ENCODE measurements around the gene PPP2R2B. TPM values are rescaled to one million over a fixed set of nuclear protein-coding genes. Genes with fewer than 3 reads are reported as not detected.

The PPP2R2B gene
- total RNA-seq, 1 donor from 2014 or later: 0.95 TPM

DNA sequence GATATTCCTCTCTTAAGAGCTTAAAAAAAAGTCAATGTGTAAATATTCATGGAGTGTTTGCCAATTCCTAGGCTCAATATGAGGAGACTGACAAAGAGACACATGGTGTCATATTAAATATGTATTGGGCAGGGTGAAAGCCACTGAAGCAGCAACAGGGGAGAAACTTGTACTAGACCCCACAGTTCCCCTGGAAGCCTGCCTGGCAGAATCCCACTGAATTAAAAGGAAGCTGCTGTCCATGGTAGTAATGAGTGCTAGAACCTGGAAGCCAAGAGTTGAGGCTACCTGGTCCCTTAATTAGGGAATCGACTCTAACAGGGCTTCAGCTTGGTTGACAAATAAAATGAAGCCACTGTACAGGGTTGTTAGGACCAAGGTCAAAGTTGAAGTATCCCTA, 233.2 kb downstream of the PPP2R2B start:
- Histone ChIP-seq H3K27me3 (ENCODE audit: low read depth) (no peaks in the 10 kb centered on the region), H3K9me3 (no peaks in the 10 kb centered on the region), H3K4me3 (no peak overlapping the region), H3K27ac (no peak overlapping the region), H3K36me3 (no peaks in the 10 kb centered on the region), H3K4me1 (no peaks in the 10 kb centered on the region)
- ATAC-seq (no peak), DNase-seq (no peak)
- TF ChIP-seq CTCF (IDR thresholded peaks at IDR 0.05): no peak
- intact Hi-C loops (cut with DNase I): no loop called here

DNA sequence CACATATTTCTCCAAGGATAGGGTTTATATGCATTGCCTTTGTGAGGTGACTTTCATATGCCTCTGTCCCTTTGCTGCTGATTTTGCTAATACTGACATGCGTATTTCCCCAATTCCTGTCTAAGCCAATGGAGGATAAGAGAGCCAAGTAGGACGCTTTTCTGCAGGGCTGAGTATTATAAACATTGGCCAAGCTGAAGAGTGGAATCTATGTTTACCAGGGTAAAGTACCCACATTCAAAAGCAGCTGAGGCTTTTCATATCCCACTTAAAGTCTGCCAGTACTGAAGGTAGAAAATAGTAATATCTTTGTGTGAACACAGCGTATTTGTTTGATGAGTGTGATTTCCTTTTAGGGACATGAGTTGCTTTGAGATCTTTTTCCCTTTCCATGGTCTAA, 233.7 kb downstream of the PPP2R2B start:
- H3K4me1 ChIP-seq: no peaks in the 10 kb centered on the region
- H3K9me3 ChIP-seq: no peaks in the 10 kb centered on the region
- H3K27ac ChIP-seq: no peak overlapping the region
- H3K27me3 ChIP-seq (ENCODE audit: low read depth): no peaks in the 10 kb centered on the region
- H3K4me3 ChIP-seq: no peak overlapping the region
- TF ChIP-seq CTCF (IDR thresholded peaks at IDR 0.05): no peak
- ATAC-seq (no peak), DNase-seq (no peak)
- intact Hi-C loops (cut with DNase I): no loop called here
- H3K36me3 ChIP-seq: no peaks in the 10 kb centered on the region

GRCh38 chr5:146643776-146644175, 234.8 kb downstream of the PPP2R2B start:
- Histone ChIP-seq H3K27me3 (ENCODE audit: low read depth) (no peaks in the 10 kb centered on the region), H3K4me3 (no peak overlapping the region), H3K4me1 (no peaks in the 10 kb centered on the region), H3K9me3 (no peaks in the 10 kb centered on the region), H3K27ac (no peak overlapping the region), H3K36me3 (no peaks in the 10 kb centered on the region)
- intact Hi-C loops (cut with DNase I): no loop called here
- no peak for DNase-seq
- TF ChIP-seq CTCF (IDR thresholded peaks at IDR 0.05): no peak
- ATAC-seq: no peak

GRCh38 chr5:146642410-146642809, 236.1 kb downstream of the PPP2R2B start:
- intact Hi-C loops (cut with DNase I): no loop called here
- no peak for TF ChIP-seq CTCF (IDR thresholded peaks at IDR 0.05)
- no peaks in the 10 kb centered on the region for H3K4me1 ChIP-seq
- no peaks in the 10 kb centered on the region for H3K9me3 ChIP-seq
- H3K27me3 ChIP-seq (ENCODE audit: low read depth): no peaks in the 10 kb centered on the region
- no peaks in the 10 kb centered on the region for H3K36me3 ChIP-seq
- no peak overlapping the region for H3K4me3 ChIP-seq
- ATAC-seq: no peak
- no peak overlapping the region for H3K27ac ChIP-seq
- DNase-seq: no peak

DNA sequence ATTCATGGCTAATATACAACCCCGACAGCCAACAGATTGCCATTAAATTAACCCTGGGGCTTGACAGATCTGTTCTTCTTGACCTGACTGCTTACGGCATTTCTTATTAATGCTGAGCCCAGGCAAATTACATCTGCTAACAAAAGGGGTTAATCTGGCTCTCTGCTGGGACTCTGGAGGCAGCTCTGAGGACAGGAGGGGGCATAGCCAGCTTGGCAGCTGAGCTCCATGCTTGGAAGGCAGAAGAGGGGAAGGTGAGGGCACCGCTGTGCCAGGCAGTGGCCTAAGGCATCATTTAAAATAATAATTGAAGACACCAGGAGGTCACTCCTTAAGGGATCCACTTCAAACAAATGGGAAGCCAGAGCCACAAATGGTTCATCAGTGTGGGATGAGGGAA, 236.6 kb downstream of the PPP2R2B start:
- H3K9me3 ChIP-seq: no peaks in the 10 kb centered on the region
- no peak for DNase-seq
- no peaks in the 10 kb centered on the region for H3K4me1 ChIP-seq
- intact Hi-C loops (cut with DNase I): no loop called here
- H3K36me3 ChIP-seq: no peaks in the 10 kb centered on the region
- H3K27me3 ChIP-seq (ENCODE audit: low read depth): no peaks in the 10 kb centered on the region
- no peak for TF ChIP-seq CTCF (IDR thresholded peaks at IDR 0.05)
- no peak for ATAC-seq
- no peak overlapping the region for H3K27ac ChIP-seq
- no peak overlapping the region for H3K4me3 ChIP-seq
